K562 (cell line): ENCODE data around the gene C1QTNF7.

Experiments used
- NRF1 ChIP-seq, 2 experiments: fragments of 450-650 bp; IDR thresholded peaks in 1 of 2; conservative IDR thresholded peaks in 1 of 2; 2 replicates each; pipeline ENCODE4 v1.6.1; 2014; ENCODE audit warnings: mild to moderate bottlenecking in 2 of 2
- POLR2A ChIP-seq: fragments of 450-650 bp; conservative IDR thresholded peaks from 2 replicates; pipeline ENCODE4 v1.6.1; 2016
- POLR2AphosphoS5 ChIP-seq: IDR thresholded peaks from 2 replicates; pipeline ENCODE4 v1.6.1; 2011; ENCODE audit warnings: mild to moderate bottlenecking, low read depth, low read length, moderate library complexity; ENCODE audit not compliant: control insufficient read depth, insufficient read depth
- ZNF589 ChIP-seq: fragments of 200-800 bp; sonication (Bioruptor generic); IDR thresholded peaks from 2 replicates; pipeline ENCODE4 v1.6.1; 2016; ENCODE audit warnings: low read depth, missing genetic modification characterization, missing compliant biosample characterization
- TF ChIP-seq, protein P1 (sequence below), 3 experiments: IDR thresholded peaks in 2 of 3; conservative IDR thresholded peaks in 1 of 3; 2 replicates each; pipeline ENCODE4 v1.5.1; 2011 to 2012; ENCODE audit warnings: low read length in 3 of 3, mild to moderate bottlenecking in 3 of 3, control low read depth in 2 of 3, improper control_type of control experiment in 1 of 3, inconsistent platforms in 1 of 3, low read depth in 1 of 3, mixed read lengths in 1 of 3, moderate library complexity in 1 of 3; ENCODE audit not compliant: insufficient read depth in 2 of 3
- TF ChIP-seq, protein P2 (sequence below): fragments of 250-450 bp; sonication (Bioruptor Pico); IDR thresholded peaks from 2 replicates; pipeline ENCODE4 v1.9.0; 2021; ENCODE audit warnings: mild to moderate bottlenecking, inconsistent platforms

DNA sequence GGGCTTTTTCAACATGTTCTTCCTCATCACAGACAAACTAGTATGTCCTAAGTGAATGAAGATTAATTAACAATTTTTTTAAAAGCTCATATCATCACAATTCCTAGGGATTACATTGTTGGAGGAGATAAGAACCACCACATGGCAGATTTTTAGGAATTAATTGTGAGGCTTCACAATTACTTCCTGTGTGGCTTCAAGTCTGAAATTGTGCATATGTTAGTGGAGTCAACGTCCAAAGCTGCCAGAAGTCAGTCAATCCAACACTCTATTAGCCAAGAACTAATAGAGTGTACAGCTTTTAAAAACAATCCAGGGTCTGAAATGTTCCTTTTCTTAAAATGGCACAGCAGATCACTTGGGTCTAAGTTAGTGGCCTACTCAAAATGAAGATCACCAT, 49.3 kb upstream of the C1QTNF7 start:
- TF ChIP-seq NRF1 (conservative IDR thresholded peaks at IDR 0.05 in 1 of 2, IDR thresholded peaks at IDR 0.05 in 1 of 2) (no peak), POLR2AphosphoS5 (no peak), ZNF589 (no peak), POLR2A (no peak)
- TF ChIP-seq, protein P1, sequence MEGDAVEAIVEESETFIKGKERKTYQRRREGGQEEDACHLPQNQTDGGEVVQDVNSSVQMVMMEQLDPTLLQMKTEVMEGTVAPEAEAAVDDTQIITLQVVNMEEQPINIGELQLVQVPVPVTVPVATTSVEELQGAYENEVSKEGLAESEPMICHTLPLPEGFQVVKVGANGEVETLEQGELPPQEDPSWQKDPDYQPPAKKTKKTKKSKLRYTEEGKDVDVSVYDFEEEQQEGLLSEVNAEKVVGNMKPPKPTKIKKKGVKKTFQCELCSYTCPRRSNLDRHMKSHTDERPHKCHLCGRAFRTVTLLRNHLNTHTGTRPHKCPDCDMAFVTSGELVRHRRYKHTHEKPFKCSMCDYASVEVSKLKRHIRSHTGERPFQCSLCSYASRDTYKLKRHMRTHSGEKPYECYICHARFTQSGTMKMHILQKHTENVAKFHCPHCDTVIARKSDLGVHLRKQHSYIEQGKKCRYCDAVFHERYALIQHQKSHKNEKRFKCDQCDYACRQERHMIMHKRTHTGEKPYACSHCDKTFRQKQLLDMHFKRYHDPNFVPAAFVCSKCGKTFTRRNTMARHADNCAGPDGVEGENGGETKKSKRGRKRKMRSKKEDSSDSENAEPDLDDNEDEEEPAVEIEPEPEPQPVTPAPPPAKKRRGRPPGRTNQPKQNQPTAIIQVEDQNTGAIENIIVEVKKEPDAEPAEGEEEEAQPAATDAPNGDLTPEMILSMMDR (IDR thresholded peaks at IDR 0.05 in 2 of 3, conservative IDR thresholded peaks at IDR 0.05 in 1 of 3; ENCODE audit: insufficient read depth in 2 of 3, low read depth in 1 of 3, low read length in 3 of 3), result no peak
- TF ChIP-seq, protein P2, sequence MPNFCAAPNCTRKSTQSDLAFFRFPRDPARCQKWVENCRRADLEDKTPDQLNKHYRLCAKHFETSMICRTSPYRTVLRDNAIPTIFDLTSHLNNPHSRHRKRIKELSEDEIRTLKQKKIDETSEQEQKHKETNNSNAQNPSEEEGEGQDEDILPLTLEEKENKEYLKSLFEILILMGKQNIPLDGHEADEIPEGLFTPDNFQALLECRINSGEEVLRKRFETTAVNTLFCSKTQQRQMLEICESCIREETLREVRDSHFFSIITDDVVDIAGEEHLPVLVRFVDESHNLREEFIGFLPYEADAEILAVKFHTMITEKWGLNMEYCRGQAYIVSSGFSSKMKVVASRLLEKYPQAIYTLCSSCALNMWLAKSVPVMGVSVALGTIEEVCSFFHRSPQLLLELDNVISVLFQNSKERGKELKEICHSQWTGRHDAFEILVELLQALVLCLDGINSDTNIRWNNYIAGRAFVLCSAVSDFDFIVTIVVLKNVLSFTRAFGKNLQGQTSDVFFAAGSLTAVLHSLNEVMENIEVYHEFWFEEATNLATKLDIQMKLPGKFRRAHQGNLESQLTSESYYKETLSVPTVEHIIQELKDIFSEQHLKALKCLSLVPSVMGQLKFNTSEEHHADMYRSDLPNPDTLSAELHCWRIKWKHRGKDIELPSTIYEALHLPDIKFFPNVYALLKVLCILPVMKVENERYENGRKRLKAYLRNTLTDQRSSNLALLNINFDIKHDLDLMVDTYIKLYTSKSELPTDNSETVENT, result no peak
